B cell (primary cell): ENCODE measurements around the gene PREP. TPM values are rescaled to one million over a fixed set of nuclear protein-coding genes. Genes with fewer than 3 reads are reported as not detected.

Experiments
- ATAC-seq: fragments of 200-7000 bp; cut with Tn5 transposase; one replicate; pipeline ENCODE4 v1.10.0; 2021; ENCODE audit warnings: low read depth, mild to moderate bottlenecking, moderate number of reproducible peaks, moderate library complexity
- CTCF ChIA-PET: fragments of 350-600 bp; sonication (Branson Sonifier 250); formaldehyde crosslinking; loops from one replicate; lab custom pipeline; 2021; ENCODE audit warnings: antibody characterized with exemption, inconsistent platforms; lab: Charles Lee
- POLR2A ChIA-PET: fragments of 350-600 bp; sonication (Branson Sonifier 250); formaldehyde crosslinking; loops from one replicate; lab custom pipeline; 2021; ENCODE audit warnings: antibody characterized with exemption; lab: Charles Lee
- DNase-seq: peaks from one replicate; pipeline ENCODE4 v3.0.0; 2013
- H2AFZ ChIP-seq: 2 replicates; pipeline ENCODE4 v1.6.1; 2012; ENCODE audit warnings: mild to moderate bottlenecking, low read depth, low read length; ENCODE audit not compliant: insufficient read depth, poor library complexity, severe bottlenecking
- H3K27ac ChIP-seq, 2 donors: 1 replicate in 1 of 2; 2 replicates in 1 of 2; pipeline ENCODE4 v1.5.1; 2012 to 2013; ENCODE audit warnings: low read length in 2 of 2, mild to moderate bottlenecking in 2 of 2, moderate library complexity in 1 of 2
- H3K27me3 ChIP-seq, 4 experiments: fragments of 200-600 bp in 1 of 4; sonication (generic) in 1 of 4; replicated peaks in 1 of 4; 1 replicate in 2 of 4; 2 replicates in 2 of 4; pipeline versions ENCODE4 v1.6.1 to v1.7.0; 2013 to 2016; ENCODE audit warnings: low read length in 3 of 4, mild to moderate bottlenecking in 2 of 4, mixed read lengths in 1 of 4, moderate library complexity in 1 of 4; ENCODE audit not compliant: insufficient read depth in 4 of 4, control insufficient read depth in 3 of 4; ENCODE audit errors: control extremely low read depth in 1 of 4
- H3K36me3 ChIP-seq, 2 experiments: replicated peaks in 1 of 2; 1 replicate in 1 of 2; 2 replicates in 1 of 2; pipeline versions ENCODE4 v1.6.1 to v1.7.1; 2013; ENCODE audit warnings: low read length in 1 of 2; ENCODE audit not compliant: insufficient read depth in 2 of 2, control insufficient read depth in 1 of 2; ENCODE audit errors: control extremely low read depth in 1 of 2, extremely low read depth in 1 of 2
- H3K4me1 ChIP-seq, 2 donors: fragments of 200-600 bp in 1 of 2; sonication (generic) in 1 of 2; 1 replicate in 1 of 2; 2 replicates in 1 of 2; pipeline versions ENCODE4 v1.5.1 to v1.6.1; 2013 to 2017; ENCODE audit warnings: low read length in 2 of 2; ENCODE audit not compliant: control insufficient read depth in 2 of 2, insufficient read depth in 2 of 2
- H3K4me2 ChIP-seq: replicated peaks from 2 replicates; pipeline ENCODE3; 2012; ENCODE audit warnings: mild to moderate bottlenecking, low read depth, low read length; ENCODE audit not compliant: poor library complexity, severe bottlenecking
- H3K4me3 ChIP-seq, 5 experiments: fragments of 200-600 bp in 1 of 5; sonication (generic) in 1 of 5; 1 replicate in 3 of 5; 2 replicates in 2 of 5; pipeline versions ENCODE4 v1.5.1 to v1.7.0; 2011 to 2016; ENCODE audit warnings: low read length in 4 of 5, mild to moderate bottlenecking in 4 of 5, low read depth in 2 of 5, control low read depth in 1 of 5, moderate library complexity in 1 of 5; ENCODE audit not compliant: insufficient read depth in 1 of 5; ENCODE audit errors: control extremely low read depth in 1 of 5, extremely low read depth in 1 of 5
- H3K79me2 ChIP-seq: fragments of 200-600 bp; sonication (generic); one replicate; pipeline ENCODE4 v1.6.0; 2016; ENCODE audit warnings: low read length; ENCODE audit not compliant: control insufficient read depth, insufficient read depth
- H3K9ac ChIP-seq: fragments of 200-600 bp; sonication (generic); 2 replicates; pipeline ENCODE4 v1.6.1; 2017; ENCODE audit warnings: mild to moderate bottlenecking, low read length, moderate library complexity
- H3K9me3 ChIP-seq, 3 donors: one replicate each; pipeline versions ENCODE4 v1.6.1 to v1.7.1; 2013; ENCODE audit warnings: low read length in 2 of 3; ENCODE audit not compliant: control insufficient read depth in 2 of 3, insufficient read depth in 1 of 3; ENCODE audit errors: control extremely low read depth in 1 of 3
- H4K20me1 ChIP-seq: 2 replicates; pipeline ENCODE4 v1.6.0; 2012; ENCODE audit warnings: mild to moderate bottlenecking, low read length; ENCODE audit not compliant: insufficient read depth, control insufficient read depth, poor library complexity, severe bottlenecking
- H3K27ac Mint-ChIP-seq: one replicate; pipeline ENCODE4 v1.8.0; 2021; ENCODE audit warnings: mixed read lengths
- H3K27me3 Mint-ChIP-seq: one replicate; pipeline ENCODE4 v1.8.0; 2021; ENCODE audit warnings: mixed read lengths
- H3K4me1 Mint-ChIP-seq: one replicate; pipeline ENCODE4 v1.8.0; 2021; ENCODE audit warnings: mixed read lengths
- H3K4me3 Mint-ChIP-seq: one replicate; pipeline ENCODE4 v1.8.0; 2021; ENCODE audit warnings: mixed read lengths
- H3K9me3 Mint-ChIP-seq: one replicate; pipeline ENCODE4 v1.8.0; 2022; ENCODE audit warnings: mixed read lengths; ENCODE audit not compliant: insufficient read depth
- EZH2 ChIP-seq: IDR thresholded peaks from 2 replicates; pipeline ENCODE4 v1.6.1; 2012; ENCODE audit warnings: borderline replicate concordance, low read depth, mild to moderate bottlenecking, moderate library complexity, low read length; ENCODE audit not compliant: insufficient read depth, poor library complexity, severe bottlenecking
- WGBS: methylation state at CpG from one replicate; pipeline ENCODE4 v1.1.5; 2013; ENCODE audit warnings: missing lambda C conversion rate; ENCODE audit not compliant: insufficient coverage; 5-methylcytosine and 5-hydroxymethylcytosine counted together
- intact Hi-C: fragments of 100-400 bp; cut with micrococcal nuclease; formaldehyde crosslinking; loops from one replicate; pipeline ENCODE4 v1.10.0; 2022
- polyA plus RNA-seq: library from polyadenylated mRNA; depleted of rRNA; stranded (reverse); fragments of >200 nt; gene quantifications from 2 replicates; pipeline ENCODE4 v1.2.3, GENCODE V29; 2012
- total RNA-seq, 2 donors: library from RNA; stranded (reverse); fragments of 120-200 nt in 1 of 2; gene quantifications; 1 replicate in 1 of 2; 2 replicates in 1 of 2; pipeline versions ENCODE4 v1.2.3 to v1.2.4, GENCODE V29; 2013 to 2022
- TF ChIP-seq, protein P1 (sequence below): fragments of 200-600 bp; IDR thresholded peaks from one replicate; pipeline ENCODE4 v1.8.0; 2022; ENCODE audit warnings: antibody characterized with exemption, mild to moderate bottlenecking

PREP gene
- total and polyA plus RNA-seq, 2 donors (not counting 1 experiment from before 2014, with no cell fraction given): 12.2 to 27.0 TPM

DNA sequence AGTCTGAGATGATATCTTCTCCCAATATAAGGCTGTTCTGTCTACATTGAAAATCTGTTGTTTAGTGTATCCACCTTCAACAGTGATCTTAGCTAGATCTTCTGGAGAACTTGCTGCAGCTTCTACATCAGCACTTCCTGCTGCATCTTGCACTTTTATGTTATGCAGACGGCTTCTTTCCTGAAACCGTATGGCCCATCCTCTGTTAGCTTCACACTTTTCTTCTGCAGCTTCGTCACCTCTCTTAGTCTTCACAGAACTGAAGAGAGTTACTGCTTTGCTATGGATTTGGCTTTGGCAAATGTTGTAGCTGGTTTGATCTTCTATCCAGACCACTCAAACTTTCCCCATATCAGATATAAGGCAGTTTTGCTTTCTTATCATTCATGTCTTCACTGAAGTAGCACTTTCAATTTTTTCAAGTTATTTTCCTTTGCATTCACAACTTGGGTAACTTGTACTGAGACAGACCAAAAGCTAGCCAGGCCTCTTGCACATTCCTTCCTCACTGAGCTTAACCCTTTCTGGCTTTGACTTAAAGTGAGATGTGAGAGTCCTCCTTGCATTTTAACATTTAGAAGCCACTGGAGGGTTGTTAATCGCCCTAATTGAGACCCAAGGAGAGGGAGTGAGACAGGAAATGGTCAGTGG lies 110.1 kb downstream of the PREP start:
- no peaks in the 10 kb centered on the region for H3K9me3 ChIP-seq
- no peak overlapping the region for H3K4me3 Mint-ChIP-seq
- DNase-seq (no peak), ATAC-seq (no peak)
- H3K27me3 ChIP-seq: no peaks in the 10 kb centered on the region
- no peaks in the 10 kb centered on the region for H3K9me3 Mint-ChIP-seq
- H3K27me3 Mint-ChIP-seq: no peaks in the 10 kb centered on the region
- H3K36me3 ChIP-seq: peaks cover 4 to 6% of the 10 kb centered on the region in 2 experiments
- H3K79me2 ChIP-seq: no peaks in the 10 kb centered on the region
- no peak overlapping the region for H3K4me2 ChIP-seq
- POLR2A ChIA-PET: interaction anchor here (0.6 kb wide), 1 partner anchor 165 kb away, joined by 7 read pairs; no protein-coding TSS in a partner anchor
- WGBS: no CpG with 5 or more reads among the region's 4 CpGs
- H3K4me3 ChIP-seq: no peak overlapping the region
- no peaks in the 10 kb centered on the region for H3K4me1 ChIP-seq
- no peak overlapping the region for H2AFZ ChIP-seq
- no peaks in the 10 kb centered on the region for H3K4me1 Mint-ChIP-seq
- H4K20me1 ChIP-seq: no peaks in the 10 kb centered on the region
- no peak overlapping the region for H3K9ac ChIP-seq
- no peak for TF ChIP-seq EZH2
- TF ChIP-seq, protein P1, sequence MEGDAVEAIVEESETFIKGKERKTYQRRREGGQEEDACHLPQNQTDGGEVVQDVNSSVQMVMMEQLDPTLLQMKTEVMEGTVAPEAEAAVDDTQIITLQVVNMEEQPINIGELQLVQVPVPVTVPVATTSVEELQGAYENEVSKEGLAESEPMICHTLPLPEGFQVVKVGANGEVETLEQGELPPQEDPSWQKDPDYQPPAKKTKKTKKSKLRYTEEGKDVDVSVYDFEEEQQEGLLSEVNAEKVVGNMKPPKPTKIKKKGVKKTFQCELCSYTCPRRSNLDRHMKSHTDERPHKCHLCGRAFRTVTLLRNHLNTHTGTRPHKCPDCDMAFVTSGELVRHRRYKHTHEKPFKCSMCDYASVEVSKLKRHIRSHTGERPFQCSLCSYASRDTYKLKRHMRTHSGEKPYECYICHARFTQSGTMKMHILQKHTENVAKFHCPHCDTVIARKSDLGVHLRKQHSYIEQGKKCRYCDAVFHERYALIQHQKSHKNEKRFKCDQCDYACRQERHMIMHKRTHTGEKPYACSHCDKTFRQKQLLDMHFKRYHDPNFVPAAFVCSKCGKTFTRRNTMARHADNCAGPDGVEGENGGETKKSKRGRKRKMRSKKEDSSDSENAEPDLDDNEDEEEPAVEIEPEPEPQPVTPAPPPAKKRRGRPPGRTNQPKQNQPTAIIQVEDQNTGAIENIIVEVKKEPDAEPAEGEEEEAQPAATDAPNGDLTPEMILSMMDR: no peak
- H3K27ac ChIP-seq: no peak overlapping the region
- H3K27ac Mint-ChIP-seq: no peak overlapping the region
- CTCF ChIA-PET: interaction anchor here (0.6 kb wide), 1 partner anchor 199 kb away, joined by 3 read pairs; no protein-coding TSS in a partner anchor
- intact Hi-C loops: no loop called here

DNA sequence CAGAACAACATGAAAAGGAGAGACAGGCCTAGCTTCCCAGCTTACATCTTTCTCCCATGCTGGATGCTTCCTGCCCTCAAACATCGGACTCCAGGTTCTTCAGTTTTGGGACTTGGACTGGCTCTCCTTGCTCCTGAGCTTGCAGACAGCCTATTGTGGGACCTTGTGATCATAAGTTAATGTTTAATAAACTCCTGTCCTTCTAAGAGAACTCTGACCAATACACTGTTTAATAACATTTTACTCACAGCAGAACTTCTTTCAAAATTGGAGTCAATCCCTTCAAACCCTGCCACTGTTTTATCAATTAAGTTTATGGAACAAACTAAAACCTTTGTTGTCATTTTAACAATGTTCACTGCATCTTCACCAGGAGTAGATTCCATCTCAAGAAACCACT lies 111.4 kb downstream of the PREP start:
- H2AFZ ChIP-seq: no peak overlapping the region
- H3K4me3 ChIP-seq: no peak overlapping the region
- no peak overlapping the region for H3K27ac Mint-ChIP-seq
- ATAC-seq: no peak
- ChIA-PET CTCF (no interaction called here), POLR2A (no interaction called here)
- no peak overlapping the region for H3K4me3 Mint-ChIP-seq
- H3K9ac ChIP-seq: no peak overlapping the region
- TF ChIP-seq, protein P1: no peak
- no peak for TF ChIP-seq EZH2
- no peak overlapping the region for H3K4me2 ChIP-seq
- H3K27me3 ChIP-seq: no peaks in the 10 kb centered on the region
- no peak overlapping the region for H3K27ac ChIP-seq
- no peaks in the 10 kb centered on the region for H3K27me3 Mint-ChIP-seq
- H4K20me1 ChIP-seq: no peaks in the 10 kb centered on the region
- no peaks in the 10 kb centered on the region for H3K9me3 ChIP-seq
- intact Hi-C loops: no loop called here
- WGBS: no CpG with 5 or more reads among the region's 1 CpG
- peaks cover 8 to 12% of the 10 kb centered on the region in 2 experiments for H3K36me3 ChIP-seq
- no peaks in the 10 kb centered on the region for H3K9me3 Mint-ChIP-seq
- no peaks in the 10 kb centered on the region for H3K4me1 ChIP-seq
- no peaks in the 10 kb centered on the region for H3K4me1 Mint-ChIP-seq
- H3K79me2 ChIP-seq: no peaks in the 10 kb centered on the region
- no peak for DNase-seq
